HG02610 (cell line): ENCODE data around the gene OR14I1.
A peak's percentile ranks its signal among the peaks of the same experiment; 100 is the strongest.
"Not testable (repeated sequence)": the region's sequence is repeated elsewhere in the genome, so short reads cannot be mapped to it uniquely, and the experiment has no call there.

Source experiments
- ATAC-seq: cut with Tn5 transposase; IDR thresholded peaks from one replicate; pipeline ENCODE4 v1.9.1; 2021; ENCODE audit warnings: mild to moderate bottlenecking, moderate library complexity; ENCODE audit not compliant: unreplicated experiment

The OR14I1 gene

GRCh38 chr1:248688527-248689298 lies 13.9 kb downstream of the OR14I1 start:
- ATAC-seq = peak; percentile 81

- ATAC-seq = peak; percentile 68
Measured at GRCh38 chr1:248686815-248687214, 15.8 kb downstream of the OR14I1 start.

GRCh38 chr1:248681651-248682050 lies 20.9 kb downstream of the OR14I1 start:
- no peak for ATAC-seq

DNA sequence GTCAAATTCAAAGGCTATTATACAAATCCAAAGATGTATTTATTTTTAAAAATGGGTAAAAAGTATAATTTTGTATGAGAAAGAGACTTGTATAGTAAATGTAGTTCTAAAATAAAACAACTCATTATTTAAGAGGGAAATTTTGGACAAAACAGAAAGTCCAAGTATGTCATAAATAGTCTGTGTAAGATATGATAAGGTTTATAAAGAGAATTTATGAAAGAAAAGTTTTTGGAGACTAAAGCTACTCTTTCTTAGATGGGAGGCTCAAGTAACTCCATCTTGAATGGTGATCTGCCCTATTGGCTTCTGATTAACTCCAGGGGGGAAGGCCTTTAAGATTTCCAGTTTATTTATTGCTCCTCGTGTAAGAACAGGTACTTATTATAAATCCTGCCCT lies 32.6 kb downstream of the OR14I1 start:
- no peak for ATAC-seq

- peak; percentile 94 for ATAC-seq
Measured at GRCh38 chr1:248663453-248664328, 38.9 kb downstream of the OR14I1 start.

GRCh38 chr1:248656797-248657196 lies 45.8 kb downstream of the OR14I1 start:
- peak; percentile 61 for ATAC-seq

DNA sequence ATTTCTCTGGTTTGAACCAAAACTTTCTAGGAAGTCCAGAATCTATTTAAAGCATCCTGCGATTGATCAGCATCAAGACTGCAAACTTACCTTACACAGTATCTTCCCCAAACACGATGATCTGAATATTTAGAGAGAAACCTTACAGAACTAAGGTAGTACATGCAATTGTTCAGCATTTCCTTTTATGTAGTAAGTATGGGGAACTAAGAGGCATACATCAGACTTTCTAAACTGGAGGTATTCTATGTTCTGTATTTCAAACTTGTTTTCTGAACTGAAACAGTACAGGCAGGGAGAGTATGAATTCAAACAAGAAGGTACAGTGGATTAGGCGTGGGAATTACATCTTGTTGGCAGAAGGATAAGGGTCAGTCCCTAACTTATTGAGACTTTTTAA lies 47.2 kb downstream of the OR14I1 start, which contains the start of gene OR2T27:
Gene OR2T27, minus strand, starts transcription at position 175 of the 400 bp plus-strand sequence. CDS start 4,644 bp downstream, outside the sequence.
- not testable (repeated sequence) for ATAC-seq
